Measurements from ENCODE around the gene CHPF2. TPM values are rescaled to one million over a fixed set of nuclear protein-coding genes. Genes with fewer than 3 reads are reported as not detected.

CHPF2 gene
- total RNA-seq, 1 experiment from 2014 or later, result 25.0 TPM

- DNase-seq, result peak; percentile 79
- no peaks in the 10 kb centered on the region for H3K36me3 ChIP-seq (replicated peaks; ENCODE audit: control insufficient read depth, insufficient read depth, low read length)
- no peaks in the 10 kb centered on the region; the same call in 1 of the 2 replicates for H3K27me3 ChIP-seq (ENCODE audit: control insufficient read depth, insufficient read depth, low read length)
- H3K4me3 ChIP-seq (ENCODE audit: insufficient read depth, low read depth, low read length), result no peak overlapping the region
Observed at GRCh38 chr7:151198945-151199848, 33.1 kb upstream of the CHPF2 start.

- no peaks in the 10 kb centered on the region; the same call in 1 of the 2 replicates for H3K27me3 ChIP-seq (ENCODE audit: control insufficient read depth, insufficient read depth, low read length)
- no peaks in the 10 kb centered on the region for H3K36me3 ChIP-seq (replicated peaks; ENCODE audit: control insufficient read depth, insufficient read depth, low read length)
- H3K4me3 ChIP-seq (ENCODE audit: insufficient read depth, low read depth, low read length), result no peak overlapping the region
- no peak for DNase-seq
Observed at GRCh38 chr7:151201344-151201743, 30.9 kb upstream of the CHPF2 start.

- peak; percentile 33 for DNase-seq
- Histone ChIP-seq H3K36me3 (replicated peaks; ENCODE audit: control insufficient read depth, insufficient read depth, low read length) (no peaks in the 10 kb centered on the region), H3K4me3 (ENCODE audit: insufficient read depth, low read depth, low read length) (no peak overlapping the region), H3K27me3 (ENCODE audit: control insufficient read depth, insufficient read depth, low read length) (no peaks in the 10 kb centered on the region; the same call in 1 of the 2 replicates)
Observed at GRCh38 chr7:151201751-151202150, 30.5 kb upstream of the CHPF2 start.

- Histone ChIP-seq H3K4me3 (ENCODE audit: insufficient read depth, low read depth, low read length) (no peak overlapping the region), H3K27me3 (ENCODE audit: control insufficient read depth, insufficient read depth, low read length) (no peaks in the 10 kb centered on the region; the same call in 1 of the 2 replicates), H3K36me3 (replicated peaks; ENCODE audit: control insufficient read depth, insufficient read depth, low read length) (no peaks in the 10 kb centered on the region)
- peak; percentile 32 for DNase-seq
Observed at GRCh38 chr7:151202836-151203235, 29.4 kb upstream of the CHPF2 start.

- Histone ChIP-seq H3K4me3 (ENCODE audit: insufficient read depth, low read depth, low read length) (no peak overlapping the region), H3K27me3 (ENCODE audit: control insufficient read depth, insufficient read depth, low read length) (no peaks in the 10 kb centered on the region; the same call in 1 of the 2 replicates), H3K36me3 (replicated peaks; ENCODE audit: control insufficient read depth, insufficient read depth, low read length) (no peaks in the 10 kb centered on the region)
- DNase-seq, result peak; percentile 66
Observed at GRCh38 chr7:151204383-151205032, 27.8 kb upstream of the CHPF2 start.

- DNase-seq, result peak; percentile 44
- no peaks in the 10 kb centered on the region; the same call in 1 of the 2 replicates for H3K27me3 ChIP-seq (ENCODE audit: control insufficient read depth, insufficient read depth, low read length)
- no peak overlapping the region for H3K4me3 ChIP-seq (ENCODE audit: insufficient read depth, low read depth, low read length)
- H3K36me3 ChIP-seq (replicated peaks; ENCODE audit: control insufficient read depth, insufficient read depth, low read length), result no peaks in the 10 kb centered on the region
Observed at GRCh38 chr7:151205730-151206129, 26.6 kb upstream of the CHPF2 start.

GRCh38 chr7:151206914-151207313, 25.4 kb upstream of the CHPF2 start:
- DNase-seq, result no peak
- H3K36me3 ChIP-seq (replicated peaks; ENCODE audit: control insufficient read depth, insufficient read depth, low read length), result no peaks in the 10 kb centered on the region

GRCh38 chr7:151207315-151207714, 25.0 kb upstream of the CHPF2 start:
- H3K27me3 ChIP-seq (ENCODE audit: control insufficient read depth, insufficient read depth, low read length), result no peaks in the 10 kb centered on the region; the same call in 1 of the 2 replicates
- peak; percentile 30 for DNase-seq
- H3K36me3 ChIP-seq (replicated peaks; ENCODE audit: control insufficient read depth, insufficient read depth, low read length), result no peaks in the 10 kb centered on the region

More at GRCh38 chr7:151206914-151207313, 25.4 kb upstream of the CHPF2 start:
- H3K27me3 ChIP-seq (ENCODE audit: control insufficient read depth, insufficient read depth, low read length), result no peaks in the 10 kb centered on the region; the same call in 1 of the 2 replicates
- no peak overlapping the region for H3K4me3 ChIP-seq (ENCODE audit: insufficient read depth, low read depth, low read length)

GRCh38 chr7:151207804-151208203, 24.5 kb upstream of the CHPF2 start:
- no peak overlapping the region for H3K4me3 ChIP-seq (ENCODE audit: insufficient read depth, low read depth, low read length)
- H3K27me3 ChIP-seq (ENCODE audit: control insufficient read depth, insufficient read depth, low read length), result no peaks in the 10 kb centered on the region; the same call in 1 of the 2 replicates
- peak; percentile 28 for DNase-seq
- H3K36me3 ChIP-seq (replicated peaks; ENCODE audit: control insufficient read depth, insufficient read depth, low read length), result no peaks in the 10 kb centered on the region

More at GRCh38 chr7:151207315-151207714, 25.0 kb upstream of the CHPF2 start:
- no peak overlapping the region for H3K4me3 ChIP-seq (ENCODE audit: insufficient read depth, low read depth, low read length)

- no peaks in the 10 kb centered on the region for H3K36me3 ChIP-seq (replicated peaks; ENCODE audit: control insufficient read depth, insufficient read depth, low read length)
- H3K4me3 ChIP-seq (ENCODE audit: insufficient read depth, low read depth, low read length), result no peak overlapping the region
- H3K27me3 ChIP-seq (ENCODE audit: control insufficient read depth, insufficient read depth, low read length), result no peaks in the 10 kb centered on the region; the same call in 1 of the 2 replicates
- DNase-seq, result peak; percentile 34
Observed at GRCh38 chr7:151208253-151208862, 23.9 kb upstream of the CHPF2 start.

GRCh38 chr7:151209588-151209987, 22.7 kb upstream of the CHPF2 start:
- DNase-seq, result peak; percentile 32
- Histone ChIP-seq H3K27me3 (ENCODE audit: control insufficient read depth, insufficient read depth, low read length) (no peaks in the 10 kb centered on the region), H3K36me3 (replicated peaks; ENCODE audit: control insufficient read depth, insufficient read depth, low read length) (peaks cover 10% of the 10 kb centered on the region), H3K4me3 (ENCODE audit: insufficient read depth, low read depth, low read length) (no peak overlapping the region)

GRCh38 chr7:151210087-151210854, 22.0 kb upstream of the CHPF2 start, which contains the start of gene H2BK1:
Gene H2BK1 (minus strand): TSS chr7:151210488. CDS start chr7:151210318, 170 bp downstream.
- Histone ChIP-seq H3K4me3 (ENCODE audit: insufficient read depth, low read depth, low read length) (no peak within 1 kb of the TSS), H3K36me3 (replicated peaks; ENCODE audit: control insufficient read depth, insufficient read depth, low read length) (peaks cover 14% of the 10 kb centered on the region), H3K27me3 (ENCODE audit: control insufficient read depth, insufficient read depth, low read length) (no peaks in the 10 kb centered on the region)
- peak; percentile 73 for DNase-seq

GRCh38 chr7:151211155-151211772, 21.0 kb upstream of the CHPF2 start:
- no peak overlapping the region for H3K4me3 ChIP-seq (ENCODE audit: insufficient read depth, low read depth, low read length)
- DNase-seq, result peak; percentile 67
- no peaks in the 10 kb centered on the region for H3K27me3 ChIP-seq (ENCODE audit: control insufficient read depth, insufficient read depth, low read length)
- H3K36me3 ChIP-seq (replicated peaks; ENCODE audit: control insufficient read depth, insufficient read depth, low read length), result peaks cover 18% of the 10 kb centered on the region

Data from H7 (cell line).